AG09319 (cell line): ENCODE measurements around the gene AUTS2.

ENCODE experiments used
- DNase-seq: peaks from one replicate; pipeline ENCODE4 v3.0.0-alpha.2; 2010; ENCODE audit warnings: low read depth; ENCODE audit errors: extremely low read depth
- CTCF ChIP-seq: IDR thresholded peaks from 2 replicates; pipeline ENCODE4 v1.5.1; 2011; ENCODE audit warnings: low read depth, mild to moderate bottlenecking, inconsistent platforms, low read length, moderate library complexity

The AUTS2 gene

GRCh38 chr7:69982197-69982596, 383.9 kb downstream of the AUTS2 start:
- DNase-seq: no peak
- no peak for TF ChIP-seq CTCF

- no peak for TF ChIP-seq CTCF
- DNase-seq: no peak
Measured at GRCh38 chr7:69989551-69989950, 391.3 kb downstream of the AUTS2 start.

- no peak for TF ChIP-seq CTCF
- DNase-seq: no peak
Measured at GRCh38 chr7:69992938-69993337, 394.7 kb downstream of the AUTS2 start.

- TF ChIP-seq CTCF: no peak
- DNase-seq: no peak
Measured at GRCh38 chr7:69994218-69994617, 395.9 kb downstream of the AUTS2 start.

GRCh38 chr7:69994886-69995542, 396.7 kb downstream of the AUTS2 start:
- no peak for TF ChIP-seq CTCF
- no peak for DNase-seq

GRCh38 chr7:69996121-69996520, 397.8 kb downstream of the AUTS2 start:
- TF ChIP-seq CTCF: no peak

GRCh38 chr7:70000737-70001348, 402.6 kb downstream of the AUTS2 start:
- no peak for TF ChIP-seq CTCF
- no peak for DNase-seq

More at GRCh38 chr7:69996121-69996520, 397.8 kb downstream of the AUTS2 start:
- no peak for DNase-seq
